SK-N-SH (cell line): ENCODE results near the gene SECTM1. TPM values are rescaled to one million over a fixed set of nuclear protein-coding genes. Genes with fewer than 3 reads are reported as not detected.

Source experiments
- CTCF ChIA-PET: fragments of 300-600, 350-600 bp; formaldehyde crosslinking; extraction: SDS; loops from one replicate; lab custom pipeline; 2021; lab: Yijun Ruan, JAX
- POLR2A ChIA-PET: fragments of 350-600 bp; sonication (Branson Sonifier 250); formaldehyde crosslinking; extraction: SDS; loops from one replicate; lab custom pipeline; 2020; ENCODE audit warnings: antibody characterized with exemption, inconsistent platforms; lab: Yijun Ruan, JAX
- DNase-seq: peaks from one replicate; pipeline ENCODE4 v3.0.0; 2012
- H2AFZ ChIP-seq: fragments of 200-600 bp; sonication (generic); 2 replicates; pipeline ENCODE4 v1.8.1; 2016; ENCODE audit warnings: antibody characterized with exemption, mild to moderate bottlenecking, low read depth
- H3F3A ChIP-seq: fragments of 200-600 bp; sonication (generic); replicated peaks from 2 replicates; pipeline ENCODE3; 2016; ENCODE audit warnings: antibody characterized with exemption, mild to moderate bottlenecking; ENCODE audit not compliant: insufficient read depth
- H3K27ac ChIP-seq, 2 experiments: fragments of 200-500 bp in 1 of 2; fragments of 200-600 bp in 1 of 2; sonication (Bioruptor generic) in 1 of 2; sonication (generic), shearing (Covaris generic) in 1 of 2; 2 replicates each; pipeline versions ENCODE4 v1.5.1 to v1.6.1; 2014 to 2016; ENCODE audit warnings: low read depth in 2 of 2, inconsistent platforms in 1 of 2, low read length in 1 of 2, mild to moderate bottlenecking in 1 of 2, mixed read lengths in 1 of 2
- H3K27me3 ChIP-seq: fragments of 200-600 bp; sonication (generic), shearing (Covaris generic); 2 replicates; pipeline ENCODE4 v1.6.1; 2016; ENCODE audit warnings: mixed run types; ENCODE audit not compliant: insufficient read depth
- H3K36me3 ChIP-seq, 2 experiments: fragments of 200-500 bp in 1 of 2; fragments of 200-600 bp in 1 of 2; sonication (Bioruptor generic) in 1 of 2; sonication (generic) in 1 of 2; replicated peaks in 1 of 2; 2 replicates each; pipeline versions ENCODE3 to v1.5.1; 2014 to 2016; ENCODE audit warnings: low read length in 1 of 2, mild to moderate bottlenecking in 1 of 2; ENCODE audit not compliant: insufficient read depth in 2 of 2, control insufficient read depth in 1 of 2
- H3K4me1 ChIP-seq, 2 experiments: fragments of 200-500 bp in 1 of 2; fragments of 200-600 bp in 1 of 2; sonication (Bioruptor generic) in 1 of 2; sonication (generic), shearing (Covaris generic) in 1 of 2; 2 replicates each; pipeline versions ENCODE4 v1.5.1 to v1.6.1; 2014 to 2016; ENCODE audit warnings: low read depth in 1 of 2, low read length in 1 of 2, mixed run types in 1 of 2; ENCODE audit not compliant: insufficient read depth in 2 of 2, control insufficient read depth in 1 of 2
- H3K4me2 ChIP-seq: fragments of 200-600 bp; sonication (generic), shearing (Covaris generic); 2 replicates; pipeline ENCODE4 v1.6.1; 2017; ENCODE audit warnings: mixed run types
- H3K4me3 ChIP-seq, 2 experiments: fragments of 200-500 bp in 1 of 2; fragments of 200-600 bp in 1 of 2; sonication (Bioruptor generic) in 1 of 2; sonication (generic), shearing (Covaris generic) in 1 of 2; 2 replicates each; pipeline versions ENCODE4 v1.5.1 to v1.8.1; 2014 to 2016; ENCODE audit warnings: low read depth in 2 of 2, inconsistent platforms in 1 of 2, low read length in 1 of 2, mild to moderate bottlenecking in 1 of 2, mixed read lengths in 1 of 2, moderate library complexity in 1 of 2
- H3K79me2 ChIP-seq: fragments of 200-600 bp; sonication (generic); 2 replicates; pipeline ENCODE4 v1.8.1; 2017; ENCODE audit warnings: mild to moderate bottlenecking; ENCODE audit not compliant: insufficient read depth
- H3K9ac ChIP-seq: fragments of 200-600 bp; sonication (generic); 2 replicates; pipeline ENCODE4 v1.6.1; 2017; ENCODE audit warnings: mixed run types
- H3K9me2 ChIP-seq: fragments of 200-600 bp; sonication (generic); 2 replicates; pipeline ENCODE4 v1.6.1; 2017; ENCODE audit warnings: mixed run types
- H3K9me3 ChIP-seq: fragments of 200-600 bp; sonication (generic); 2 replicates; pipeline ENCODE4 v1.6.1; 2017; ENCODE audit warnings: mixed run types, mild to moderate bottlenecking, moderate library complexity
- H4K20me1 ChIP-seq: fragments of 200-600 bp; sonication (generic); 2 replicates; pipeline ENCODE4 v1.6.1; 2017; ENCODE audit warnings: mild to moderate bottlenecking, mixed run types; ENCODE audit not compliant: insufficient read depth
- CHD2 ChIP-seq: fragments of 150-350 bp; IDR thresholded peaks from 2 replicates; pipeline ENCODE4 v1.6.1; 2018; ENCODE audit warnings: low read length; ENCODE audit not compliant: partially characterized antibody
- CTCF ChIP-seq: fragments of 200-600 bp; sonication (generic); IDR thresholded peaks from 2 replicates; pipeline ENCODE4 v1.6.1; 2017; ENCODE audit warnings: antibody characterized with exemption, mild to moderate bottlenecking, moderate library complexity
- EP300 ChIP-seq, 2 experiments: IDR thresholded peaks; 2 replicates each; pipeline versions ENCODE4 v1.4.0 to v1.6.1; 2012; ENCODE audit warnings: borderline replicate concordance in 1 of 2, low read depth in 1 of 2, low read length in 1 of 2
- EZH2phosphoT487 ChIP-seq: fragments of 200-600 bp; sonication (generic); IDR thresholded peaks from 2 replicates; pipeline ENCODE4 v1.6.1; 2017; ENCODE audit warnings: low read depth, mixed run types, mild to moderate bottlenecking, antibody characterized with exemption, moderate library complexity, borderline replicate concordance
- FOXJ3 ChIP-seq: sonication (generic); formaldehyde crosslinking; IDR thresholded peaks from 2 replicates; pipeline ENCODE4 v1.5.1; 2020; ENCODE audit warnings: mild to moderate bottlenecking, missing genetic modification reagents
- JUND ChIP-seq: IDR thresholded peaks from 2 replicates; pipeline ENCODE4 v1.4.0; 2012
- MEF2A ChIP-seq: IDR thresholded peaks from 2 replicates; pipeline ENCODE4 v1.4.0; 2012; ENCODE audit warnings: low read depth, borderline replicate concordance
- MXI1 ChIP-seq: IDR thresholded peaks from 2 replicates; pipeline ENCODE4 v1.6.1; 2012; ENCODE audit warnings: mild to moderate bottlenecking, low read depth, low read length, improper control_type of control experiment
- NFIC ChIP-seq: IDR thresholded peaks from 2 replicates; pipeline ENCODE4 v1.4.0; 2012; ENCODE audit warnings: borderline replicate concordance
- PBX3 ChIP-seq: IDR thresholded peaks from 2 replicates; pipeline ENCODE4; 2012
- RAD21 ChIP-seq: IDR thresholded peaks from 2 replicates; pipeline ENCODE4 v1.6.1; 2012; ENCODE audit warnings: mild to moderate bottlenecking, low read length
- RCOR1 ChIP-seq: fragments of 150-350 bp; IDR thresholded peaks from 2 replicates; pipeline ENCODE4 v1.6.1; 2017; ENCODE audit warnings: antibody characterized with exemption, low read length
- REST ChIP-seq: IDR thresholded peaks from 2 replicates; pipeline ENCODE4 v1.6.1; 2012; ENCODE audit warnings: mild to moderate bottlenecking, low read depth, low read length, moderate library complexity
- RFX5 ChIP-seq: IDR thresholded peaks from 2 replicates; pipeline ENCODE4 v1.6.1; 2012; ENCODE audit warnings: mild to moderate bottlenecking, improper control_type of control experiment, low read length
- RXRA ChIP-seq: IDR thresholded peaks from 2 replicates; pipeline ENCODE4 v1.4.0; 2012; ENCODE audit warnings: low read depth, mild to moderate bottlenecking, borderline replicate concordance
- SIN3A ChIP-seq: IDR thresholded peaks from 2 replicates; pipeline ENCODE4 v1.6.1; 2012; ENCODE audit warnings: low read depth, mild to moderate bottlenecking, low read length, moderate library complexity, borderline replicate concordance
- SMC3 ChIP-seq: IDR thresholded peaks from 2 replicates; pipeline ENCODE4 v1.6.1; 2012; ENCODE audit warnings: low read depth, low read length, improper control_type of control experiment
- TAF1 ChIP-seq: IDR thresholded peaks from 2 replicates; pipeline ENCODE4 v1.6.1; 2012; ENCODE audit warnings: low read depth, mild to moderate bottlenecking, low read length, moderate library complexity, borderline replicate concordance
- TCF12 ChIP-seq: IDR thresholded peaks from 2 replicates; pipeline ENCODE4 v1.4.0; 2012
- TEAD4 ChIP-seq: IDR thresholded peaks from 2 replicates; pipeline ENCODE4 v1.4.0; 2012; ENCODE audit warnings: mild to moderate bottlenecking, borderline replicate concordance; ENCODE audit not compliant: insufficient read depth
- YY1 ChIP-seq: IDR thresholded peaks from 2 replicates; pipeline ENCODE4 v1.4.0; 2012; ENCODE audit warnings: low read depth, mild to moderate bottlenecking
- WGBS: methylation state at CpG from one replicate; pipeline ENCODE4 v1.1.6; 2017; ENCODE audit warnings: low lambda C conversion rate; 5-methylcytosine and 5-hydroxymethylcytosine counted together
- polyA plus RNA-seq, 3 experiments: library from polyadenylated mRNA; depleted of rRNA; stranded (reverse); fragments of >200 nt; gene quantifications; 2 replicates each; pipeline ENCODE4 v1.2.3, GENCODE V29; 2012
- TF ChIP-seq, protein P1 (sequence below): IDR thresholded peaks from 2 replicates; pipeline ENCODE4 v1.4.0; 2012; ENCODE audit warnings: low read depth, borderline replicate concordance
- TF ChIP-seq, protein P2 (sequence below): fragments of 150-350 bp; IDR thresholded peaks from 2 replicates; pipeline ENCODE4 v1.6.1; 2016; ENCODE audit warnings: mild to moderate bottlenecking, low read depth, low read length

SECTM1 gene
- polyA plus RNA-seq, 1 of the 3 experiments (the other 2 are of a cell fraction) = 3.8 TPM

- Histone ChIP-seq H3K4me1 (peaks cover 21 to 36% of the 10 kb centered on the region in 2 experiments; a peak in 3 of 4 replicates), H3K9me3 (no peaks in the 10 kb centered on the region), H3K4me3 (no peak overlapping the region), H2AFZ (no peak overlapping the region), H3K27me3 (no peaks in the 10 kb centered on the region), H3K9ac (no peak overlapping the region), H4K20me1 (no peaks in the 10 kb centered on the region), H3K79me2 (no peaks in the 10 kb centered on the region), H3K36me3 (no peaks in the 10 kb centered on the region), H3K4me2 (no peak overlapping the region), H3K27ac (no peak overlapping the region), H3K9me2 (no peaks in the 10 kb centered on the region), H3F3A (peaks cover 10% of the 10 kb centered on the region)
- CTCF ChIA-PET = interaction anchor here (0.5 to 15.1 kb wide), 30 partner anchors 10 to 250 kb away, joined by 3 to 184 read pairs (median 6); partner anchors contain the start of genes CD7, CSNK1D, HEXD and OGFOD3
- DNase-seq = peak; percentile 97
- POLR2A ChIA-PET = interaction anchor here (1.2 to 1.8 kb wide), 3 partner anchors 8 to 30 kb away, joined by 3 to 11 read pairs (median 3); partner anchors contain the start of gene CSNK1D
- 54% methylated on average over 13 of the region's 21 CpGs for WGBS
- no peak for TF ChIP-seq MEF2A
- no peak for TF ChIP-seq RXRA
- TF ChIP-seq EZH2phosphoT487 = no peak
- no peak for TF ChIP-seq TCF12
- no peak for TF ChIP-seq JUND
- no peak; the same call in 1 of the 2 replicates for TF ChIP-seq NFIC
- no peak for TF ChIP-seq RFX5
- 0 out of 2 replicates have a peak, but pooled peaks have one; percentile 37 for TF ChIP-seq FOXJ3 (CRISPR knock-in tag)
- TF ChIP-seq YY1 = no peak
- no peak for TF ChIP-seq RCOR1
- no peak for TF ChIP-seq PBX3
- TF ChIP-seq EP300 (IDR thresholded peaks at IDR 0.05; ENCODE audit: borderline replicate concordance in 1 of 2, low read depth in 1 of 2, low read length in 1 of 2) = no peak
- TF ChIP-seq TEAD4 = no peak
- peak; percentile 84 for TF ChIP-seq RAD21
- TF ChIP-seq, protein P1, sequence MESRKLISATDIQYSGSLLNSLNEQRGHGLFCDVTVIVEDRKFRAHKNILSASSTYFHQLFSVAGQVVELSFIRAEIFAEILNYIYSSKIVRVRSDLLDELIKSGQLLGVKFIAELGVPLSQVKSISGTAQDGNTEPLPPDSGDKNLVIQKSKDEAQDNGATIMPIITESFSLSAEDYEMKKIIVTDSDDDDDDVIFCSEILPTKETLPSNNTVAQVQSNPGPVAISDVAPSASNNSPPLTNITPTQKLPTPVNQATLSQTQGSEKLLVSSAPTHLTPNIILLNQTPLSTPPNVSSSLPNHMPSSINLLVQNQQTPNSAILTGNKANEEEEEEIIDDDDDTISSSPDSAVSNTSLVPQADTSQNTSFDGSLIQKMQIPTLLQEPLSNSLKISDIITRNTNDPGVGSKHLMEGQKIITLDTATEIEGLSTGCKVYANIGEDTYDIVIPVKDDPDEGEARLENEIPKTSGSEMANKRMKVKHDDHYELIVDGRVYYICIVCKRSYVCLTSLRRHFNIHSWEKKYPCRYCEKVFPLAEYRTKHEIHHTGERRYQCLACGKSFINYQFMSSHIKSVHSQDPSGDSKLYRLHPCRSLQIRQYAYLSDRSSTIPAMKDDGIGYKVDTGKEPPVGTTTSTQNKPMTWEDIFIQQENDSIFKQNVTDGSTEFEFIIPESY = no peak
- no peak for TF ChIP-seq SIN3A
- TF ChIP-seq TAF1 = no peak
- TF ChIP-seq MXI1 = peak; percentile 61; the same call in 1 of the 2 replicates
- TF ChIP-seq, protein P2, sequence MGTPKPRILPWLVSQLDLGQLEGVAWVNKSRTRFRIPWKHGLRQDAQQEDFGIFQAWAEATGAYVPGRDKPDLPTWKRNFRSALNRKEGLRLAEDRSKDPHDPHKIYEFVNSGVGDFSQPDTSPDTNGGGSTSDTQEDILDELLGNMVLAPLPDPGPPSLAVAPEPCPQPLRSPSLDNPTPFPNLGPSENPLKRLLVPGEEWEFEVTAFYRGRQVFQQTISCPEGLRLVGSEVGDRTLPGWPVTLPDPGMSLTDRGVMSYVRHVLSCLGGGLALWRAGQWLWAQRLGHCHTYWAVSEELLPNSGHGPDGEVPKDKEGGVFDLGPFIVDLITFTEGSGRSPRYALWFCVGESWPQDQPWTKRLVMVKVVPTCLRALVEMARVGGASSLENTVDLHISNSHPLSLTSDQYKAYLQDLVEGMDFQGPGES = no peak
- peak; percentile 47 for TF ChIP-seq CHD2
- peak; percentile 87 for TF ChIP-seq CTCF
- 0 out of 2 replicates have a peak, but pooled peaks have one; percentile 36 for TF ChIP-seq REST
- peak; percentile 93 for TF ChIP-seq SMC3
These were observed 32.8 kb downstream of the SECTM1 start for GRCh38 chr17:82300707-82301270.
